Activated CD4-positive, alpha-beta memory T cell treated with anti-CD3 and anti-CD28 coated beads, Interleukin-2, amount 10 ng/mL, durations not matched to agents 7 days and 5 days (primary cell): ENCODE measurements around the gene MOB1B. TPM values are rescaled to one million over a fixed set of nuclear protein-coding genes. Genes with fewer than 3 reads are reported as not detected.
A peak's percentile ranks its signal among the peaks of the same experiment; 100 is the strongest.

ENCODE experiments used
- CTCF ChIA-PET: fragments of 350-600 bp; sonication (Branson Sonifier 250); formaldehyde crosslinking; loops from one replicate; lab custom pipeline; 2021; ENCODE audit warnings: antibody characterized with exemption, inconsistent platforms; lab: Charles Lee
- POLR2A ChIA-PET: fragments of 350-600 bp; sonication (Branson Sonifier 250); formaldehyde crosslinking; loops from one replicate; lab custom pipeline; 2021; ENCODE audit warnings: antibody characterized with exemption; lab: Charles Lee
- DNase-seq: peaks from one replicate; pipeline ENCODE4 v3.0.0-alpha.2; 2020
- H3K27ac Mint-ChIP-seq: one replicate; pipeline ENCODE4 v1.8.0; 2021; ENCODE audit warnings: mild to moderate bottlenecking, mixed read lengths
- H3K27me3 Mint-ChIP-seq: one replicate; pipeline ENCODE4 v1.8.0; 2021; ENCODE audit warnings: mixed read lengths
- H3K36me3 Mint-ChIP-seq: one replicate; pipeline ENCODE4 v1.8.0; 2021; ENCODE audit warnings: low read depth, mixed read lengths
- H3K4me1 Mint-ChIP-seq: one replicate; pipeline ENCODE4 v1.8.0; 2021; ENCODE audit warnings: mixed read lengths
- H3K4me3 Mint-ChIP-seq: one replicate; pipeline ENCODE4 v1.8.0; 2021; ENCODE audit warnings: mild to moderate bottlenecking, mixed read lengths
- H3K9me3 Mint-ChIP-seq: one replicate; pipeline ENCODE4 v1.8.0; 2021; ENCODE audit warnings: mixed read lengths
- total RNA-seq, 2 experiments: library from RNA; stranded (reverse); gene quantifications; one replicate each; pipeline ENCODE4 v1.2.3, GENCODE V29; 2021

Gene MOB1B
- total RNA-seq, 2 experiments from 2014 or later, result 15.3 to 15.9 TPM

- CTCF ChIA-PET, result no interaction called here
Measured at GRCh38 chr4:70945452-70946055, 43.4 kb downstream of the MOB1B start.

DNA sequence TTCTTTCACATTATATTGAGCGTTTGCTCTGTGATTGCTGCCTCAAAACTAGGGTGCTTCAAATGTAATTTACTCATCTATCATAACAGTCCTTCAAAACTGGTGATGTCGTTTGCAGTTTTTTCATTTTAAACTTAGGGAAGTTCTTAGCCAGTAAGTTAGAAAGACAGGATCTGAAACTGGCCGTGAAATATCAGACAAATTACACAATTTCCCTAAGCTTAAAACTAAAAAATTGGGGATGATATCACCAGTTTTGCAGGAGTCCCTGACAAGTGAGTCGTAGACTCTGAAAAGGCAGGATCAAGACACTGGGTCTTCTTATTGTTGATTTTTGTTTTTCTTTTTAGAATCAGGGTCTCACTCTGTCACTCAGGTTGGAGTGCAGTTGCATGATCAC lies 44.8 kb downstream of the MOB1B start:
- POLR2A ChIA-PET, result no interaction called here
- CTCF ChIA-PET, result no interaction called here
- no peaks in the 10 kb centered on the region for H3K4me1 Mint-ChIP-seq
- no peak overlapping the region for H3K27ac Mint-ChIP-seq
- H3K27me3 Mint-ChIP-seq, result no peaks in the 10 kb centered on the region
- no peak overlapping the region for H3K4me3 Mint-ChIP-seq
- DNase-seq, result no peak
- peaks cover 4% of the 10 kb centered on the region for H3K36me3 Mint-ChIP-seq
- peaks cover 2% of the 10 kb centered on the region for H3K9me3 Mint-ChIP-seq

More at GRCh38 chr4:70945452-70946055, 43.4 kb downstream of the MOB1B start:
- no peak overlapping the region for H3K27ac Mint-ChIP-seq
- H3K9me3 Mint-ChIP-seq, result peaks cover 2% of the 10 kb centered on the region
- POLR2A ChIA-PET, result no interaction called here
- no peak overlapping the region for H3K4me3 Mint-ChIP-seq
- H3K4me1 Mint-ChIP-seq, result no peaks in the 10 kb centered on the region
- H3K27me3 Mint-ChIP-seq, result no peaks in the 10 kb centered on the region
- no peak for DNase-seq
- peaks cover 4% of the 10 kb centered on the region for H3K36me3 Mint-ChIP-seq

DNA sequence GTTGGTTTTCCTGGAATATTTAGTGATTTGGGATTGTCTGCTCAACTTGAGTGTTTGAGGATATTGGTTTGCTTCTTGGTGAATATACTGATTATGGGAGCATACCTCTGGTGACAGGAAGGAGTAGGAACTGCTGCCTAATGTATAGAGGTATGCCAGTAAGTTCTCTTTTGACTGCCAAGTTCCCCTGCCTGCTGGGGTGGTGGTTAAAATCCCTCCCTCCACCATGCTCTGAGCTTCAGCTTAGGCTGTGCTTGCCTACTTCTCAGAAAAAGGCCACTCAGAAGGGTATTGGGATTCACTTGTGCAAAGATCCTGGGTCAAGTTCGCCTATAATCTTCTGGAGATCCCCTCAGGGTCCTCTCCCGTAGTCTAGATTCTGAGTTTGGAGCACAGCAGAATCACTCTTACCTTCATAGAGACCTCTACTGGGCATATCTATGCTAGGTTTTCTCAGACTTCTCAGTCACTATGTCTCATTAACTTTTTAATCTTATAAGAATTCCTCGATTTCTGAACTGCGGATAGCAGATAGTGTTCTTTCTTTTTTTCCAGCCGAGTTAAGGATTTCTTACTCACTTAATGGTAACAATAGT lies 46.6 kb downstream of the MOB1B start:
- no peak for DNase-seq
- ChIA-PET POLR2A (no interaction called here), CTCF (no interaction called here)
- H3K9me3 Mint-ChIP-seq, result peaks cover 2% of the 10 kb centered on the region
- H3K27ac Mint-ChIP-seq, result no peak overlapping the region
- H3K4me1 Mint-ChIP-seq, result peaks cover 6% of the 10 kb centered on the region
- H3K4me3 Mint-ChIP-seq, result no peak overlapping the region
- H3K27me3 Mint-ChIP-seq, result no peaks in the 10 kb centered on the region
- H3K36me3 Mint-ChIP-seq, result peaks cover 4% of the 10 kb centered on the region

GRCh38 chr4:70954032-70954431 lies 51.9 kb downstream of the MOB1B start:
- no peak overlapping the region for H3K4me3 Mint-ChIP-seq
- POLR2A ChIA-PET, result no interaction called here
- H3K4me1 Mint-ChIP-seq, result peaks cover 9% of the 10 kb centered on the region
- DNase-seq, result no peak
- H3K36me3 Mint-ChIP-seq, result no peaks in the 10 kb centered on the region
- no peaks in the 10 kb centered on the region for H3K9me3 Mint-ChIP-seq
- CTCF ChIA-PET, result no interaction called here
- no peak overlapping the region for H3K27ac Mint-ChIP-seq
- no peaks in the 10 kb centered on the region for H3K27me3 Mint-ChIP-seq

GRCh38 chr4:70956549-70957210 lies 54.5 kb downstream of the MOB1B start:
- peaks cover 9% of the 10 kb centered on the region for H3K4me1 Mint-ChIP-seq
- H3K27ac Mint-ChIP-seq, result no peak overlapping the region
- H3K27me3 Mint-ChIP-seq, result no peaks in the 10 kb centered on the region
- H3K9me3 Mint-ChIP-seq, result no peaks in the 10 kb centered on the region
- CTCF ChIA-PET, result interaction anchor here (0.5 kb wide), 1 partner anchor 64 kb away, joined by 4 read pairs; no protein-coding TSS in a partner anchor
- H3K4me3 Mint-ChIP-seq, result no peak overlapping the region
- no peaks in the 10 kb centered on the region for H3K36me3 Mint-ChIP-seq
- DNase-seq, result no peak
- POLR2A ChIA-PET, result no interaction called here

GRCh38 chr4:70958681-70959080 lies 56.5 kb downstream of the MOB1B start:
- peaks cover 5% of the 10 kb centered on the region for H3K4me1 Mint-ChIP-seq
- ChIA-PET CTCF (no interaction called here), POLR2A (no interaction called here)
- no peak overlapping the region for H3K4me3 Mint-ChIP-seq
- no peaks in the 10 kb centered on the region for H3K36me3 Mint-ChIP-seq
- H3K27me3 Mint-ChIP-seq, result no peaks in the 10 kb centered on the region
- H3K9me3 Mint-ChIP-seq, result no peaks in the 10 kb centered on the region
- DNase-seq, result no peak
- H3K27ac Mint-ChIP-seq, result no peak overlapping the region

DNA sequence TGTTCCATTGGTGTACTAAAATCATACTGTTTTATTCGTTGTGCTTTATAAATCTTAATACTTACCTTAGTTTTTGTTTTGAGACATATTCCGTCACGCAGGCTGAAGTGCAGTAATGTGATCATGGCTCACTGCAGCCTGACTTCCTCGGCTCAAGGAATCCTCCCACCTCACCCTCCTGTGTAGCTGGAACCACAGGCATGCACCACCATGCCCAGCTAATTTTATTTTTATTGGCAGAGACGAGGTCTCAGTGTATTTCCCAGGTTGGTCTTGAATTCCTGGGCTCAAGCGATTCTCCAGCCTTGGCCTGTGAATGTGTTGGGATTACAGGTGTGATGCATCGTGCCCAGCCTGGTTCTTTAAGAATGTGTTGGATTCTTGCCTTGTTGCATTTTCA lies 66.9 kb downstream of the MOB1B start:
- Mint-ChIP-seq H3K9me3 (no peaks in the 10 kb centered on the region), H3K36me3 (peaks cover 3% of the 10 kb centered on the region), H3K27ac (no peak overlapping the region), H3K27me3 (no peaks in the 10 kb centered on the region), H3K4me1 (no peaks in the 10 kb centered on the region), H3K4me3 (no peak overlapping the region)
- ChIA-PET POLR2A (no interaction called here), CTCF (no interaction called here)
- DNase-seq, result no peak

DNA sequence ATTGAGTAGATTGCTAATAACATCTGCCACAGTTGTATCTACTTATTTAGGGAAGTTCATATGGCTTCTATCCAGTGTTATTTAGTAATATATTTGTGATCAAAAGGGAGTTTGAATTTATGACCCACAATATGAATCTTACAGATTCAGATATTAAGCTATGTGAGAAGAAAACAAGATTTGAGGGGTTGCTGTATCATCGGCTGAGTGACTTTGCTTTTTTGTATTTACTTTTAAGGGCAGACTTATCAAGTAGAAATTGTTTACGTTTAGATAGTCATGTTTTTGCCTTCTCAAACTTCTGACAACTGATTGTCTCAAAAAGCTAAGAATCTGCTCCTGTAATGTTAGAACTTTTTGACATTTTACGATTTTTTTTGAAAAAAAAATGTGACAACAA lies 74.1 kb downstream of the MOB1B start:
- no peak for DNase-seq
- Mint-ChIP-seq H3K4me3 (no peak overlapping the region), H3K27ac (no peak overlapping the region), H3K36me3 (peaks cover 3% of the 10 kb centered on the region), H3K4me1 (no peaks in the 10 kb centered on the region), H3K27me3 (no peaks in the 10 kb centered on the region), H3K9me3 (no peaks in the 10 kb centered on the region)
- ChIA-PET POLR2A (no interaction called here), CTCF (no interaction called here)

GRCh38 chr4:70979445-70980008 lies 77.4 kb downstream of the MOB1B start:
- Mint-ChIP-seq H3K27me3 (no peaks in the 10 kb centered on the region), H3K36me3 (peaks cover 2% of the 10 kb centered on the region), H3K27ac (no peak overlapping the region), H3K4me1 (no peaks in the 10 kb centered on the region), H3K9me3 (no peaks in the 10 kb centered on the region), H3K4me3 (no peak overlapping the region)
- ChIA-PET POLR2A (no interaction called here), CTCF (no interaction called here)
- DNase-seq, result no peak

DNA sequence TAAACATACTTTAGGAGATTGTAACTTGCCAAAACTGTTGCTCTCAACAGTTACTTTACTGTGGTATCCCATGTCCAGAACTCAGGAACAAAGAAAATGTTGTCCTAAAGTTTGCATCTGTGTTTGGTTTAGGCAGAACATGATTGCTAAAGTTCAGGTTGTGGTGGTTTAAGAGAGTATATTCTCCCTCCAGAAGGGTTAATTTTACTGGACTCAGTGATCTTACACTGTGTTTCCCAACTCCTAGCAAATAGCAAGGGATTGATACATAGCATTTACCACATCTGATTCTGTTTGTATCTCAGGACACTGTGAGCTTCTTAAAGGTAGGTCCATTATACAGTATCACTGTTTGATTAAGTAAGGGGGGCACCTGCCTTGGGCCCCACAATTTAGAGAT lies 78.0 kb downstream of the MOB1B start:
- POLR2A ChIA-PET, result no interaction called here
- Mint-ChIP-seq H3K27ac (no peak overlapping the region), H3K36me3 (peaks cover 2% of the 10 kb centered on the region), H3K4me1 (no peaks in the 10 kb centered on the region), H3K9me3 (no peaks in the 10 kb centered on the region), H3K4me3 (no peak overlapping the region), H3K27me3 (no peaks in the 10 kb centered on the region)
- CTCF ChIA-PET, result no interaction called here
- DNase-seq, result no peak

DNA sequence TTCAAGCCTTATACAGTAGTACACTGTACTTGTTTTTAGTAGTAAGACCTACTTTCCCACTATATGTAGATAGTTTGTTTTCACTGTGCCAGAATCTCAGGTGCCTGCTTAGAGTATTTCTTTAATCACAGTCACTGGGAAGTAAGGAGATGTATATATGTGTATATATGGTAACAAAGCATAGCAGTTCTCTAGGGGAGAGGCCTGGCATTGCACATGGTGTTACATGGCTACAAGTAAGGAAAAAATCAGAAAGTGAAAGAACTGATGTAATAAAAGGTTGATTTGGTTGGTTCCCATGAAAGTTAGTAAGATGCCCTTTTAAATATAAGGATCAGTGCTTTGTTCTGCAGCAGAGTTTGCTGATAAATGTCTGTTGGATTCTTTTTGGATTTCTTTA lies 81.9 kb downstream of the MOB1B start:
- no peaks in the 10 kb centered on the region for H3K27me3 Mint-ChIP-seq
- DNase-seq, result no peak
- CTCF ChIA-PET, result no interaction called here
- H3K27ac Mint-ChIP-seq, result no peak overlapping the region
- H3K36me3 Mint-ChIP-seq, result peaks cover 2% of the 10 kb centered on the region
- H3K9me3 Mint-ChIP-seq, result no peaks in the 10 kb centered on the region
- H3K4me1 Mint-ChIP-seq, result no peaks in the 10 kb centered on the region
- POLR2A ChIA-PET, result no interaction called here
- H3K4me3 Mint-ChIP-seq, result no peak overlapping the region

DNA sequence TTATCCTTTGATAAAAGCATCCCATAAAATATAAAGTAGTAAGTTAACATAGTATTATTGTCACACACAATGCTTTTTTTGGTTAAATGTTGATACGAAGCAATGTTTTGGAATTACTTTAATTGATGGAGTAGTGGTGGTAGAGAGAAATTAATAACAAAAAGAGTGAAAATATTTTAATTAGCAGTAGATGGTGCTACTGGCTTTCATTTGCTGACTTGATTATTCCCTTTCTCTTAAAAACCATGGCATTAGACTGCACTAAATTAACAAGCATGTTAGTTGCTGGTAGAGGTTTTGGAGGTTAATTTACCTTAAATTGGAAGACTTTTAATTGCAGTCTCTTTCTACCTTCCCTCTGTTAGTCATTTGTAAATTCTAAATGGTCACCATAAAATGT lies 82.4 kb downstream of the MOB1B start:
- CTCF ChIA-PET, result no interaction called here
- POLR2A ChIA-PET, result no interaction called here
- Mint-ChIP-seq H3K4me3 (no peak overlapping the region), H3K9me3 (no peaks in the 10 kb centered on the region), H3K4me1 (no peaks in the 10 kb centered on the region), H3K36me3 (peaks cover 2% of the 10 kb centered on the region), H3K27ac (no peak overlapping the region), H3K27me3 (no peaks in the 10 kb centered on the region)
- no peak for DNase-seq

DNA sequence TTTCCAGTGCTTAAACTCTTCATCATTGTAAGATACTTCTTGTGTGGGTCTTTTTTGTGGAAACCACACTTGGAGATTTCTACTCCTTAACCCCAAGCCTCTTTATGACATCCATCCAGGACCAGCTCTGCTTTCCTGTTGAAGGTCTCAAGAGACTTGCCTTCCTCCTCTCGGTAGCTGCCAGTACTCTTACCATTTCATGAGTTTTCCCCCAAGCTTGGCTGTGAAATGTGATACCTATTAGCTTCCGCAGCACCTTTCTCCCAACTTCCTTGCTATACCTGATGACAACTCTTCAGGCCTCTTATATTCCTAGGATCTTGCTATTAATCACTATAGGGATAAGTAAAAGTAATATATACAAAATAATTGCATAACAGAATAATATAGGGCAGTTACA lies 89.4 kb downstream of the MOB1B start:
- POLR2A ChIA-PET, result no interaction called here
- Mint-ChIP-seq H3K36me3 (peaks cover 27% of the 10 kb centered on the region), H3K4me3 (no peak overlapping the region), H3K4me1 (peaks cover 30% of the 10 kb centered on the region), H3K9me3 (no peaks in the 10 kb centered on the region), H3K27ac (peak overlapping the region; percentile 26), H3K27me3 (no peaks in the 10 kb centered on the region)
- CTCF ChIA-PET, result no interaction called here
- DNase-seq, result no peak
